Nasal cavity respiratory epithelium epithelial cell of viscerocranial mucosa (primary cell): ENCODE results near the gene UFM1. TPM values are rescaled to one million over a fixed set of nuclear protein-coding genes. Genes with fewer than 3 reads are reported as not detected.

Source experiments
- total RNA-seq: library from RNA; depleted of rRNA; stranded (reverse); fragments of >200 nt; gene quantifications from 2 replicates; pipeline ENCODE4 v1.2.3, GENCODE V29; 2014

The UFM1 gene
- 98.0 and 131 TPM in 2 replicates for total RNA-seq

GRCh38 chr13:38349390-38350113 lies at the start of gene UFM1:
Gene UFM1, plus strand, starts transcription at chr13:38349851. Its CDS starts 69 bp downstream, at chr13:38349920.

